Keratinocyte (primary cell): ENCODE measurements around the gene C12orf42.

Source experiments
- EZH2 ChIP-seq: IDR thresholded peaks from one replicate; pipeline ENCODE4 v1.6.1; 2012; ENCODE audit warnings: inconsistent platforms, mild to moderate bottlenecking, low read length, moderate library complexity
- TF ChIP-seq, protein P1 (sequence below), 3 experiments: IDR thresholded peaks in 1 of 3; conservative IDR thresholded peaks in 1 of 3; optimal IDR thresholded peaks in 1 of 3; 2 replicates in 2 of 3; 3 replicates in 1 of 3; pipeline versions ENCODE3 to v1.5.1; 2011; ENCODE audit warnings: low read length in 3 of 3, mild to moderate bottlenecking in 3 of 3, moderate library complexity in 2 of 3, control low read depth in 1 of 3, inconsistent platforms in 1 of 3; ENCODE audit not compliant: insufficient read depth in 2 of 3; ENCODE audit errors: extremely low read depth in 1 of 3

DNA sequence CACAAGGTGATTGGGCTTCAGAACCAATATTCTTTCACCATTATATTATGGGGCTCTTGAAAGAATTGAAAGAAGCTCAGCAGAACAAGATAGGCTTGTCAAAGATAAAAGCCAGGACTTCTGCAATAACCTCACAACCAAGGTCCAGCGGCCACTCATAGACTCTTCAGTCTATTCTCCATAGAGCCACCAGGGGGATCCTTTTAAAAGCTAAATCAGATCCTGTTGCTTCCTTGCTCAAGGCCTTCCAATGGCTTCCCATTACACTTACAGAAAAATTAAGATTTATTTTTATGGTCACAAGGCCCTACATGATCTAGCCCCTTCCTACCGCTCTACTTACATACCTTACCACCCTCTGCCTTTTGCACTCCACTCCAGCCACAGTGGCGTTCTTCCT, 169.6 kb downstream of the C12orf42 start:
- TF ChIP-seq, protein P1, sequence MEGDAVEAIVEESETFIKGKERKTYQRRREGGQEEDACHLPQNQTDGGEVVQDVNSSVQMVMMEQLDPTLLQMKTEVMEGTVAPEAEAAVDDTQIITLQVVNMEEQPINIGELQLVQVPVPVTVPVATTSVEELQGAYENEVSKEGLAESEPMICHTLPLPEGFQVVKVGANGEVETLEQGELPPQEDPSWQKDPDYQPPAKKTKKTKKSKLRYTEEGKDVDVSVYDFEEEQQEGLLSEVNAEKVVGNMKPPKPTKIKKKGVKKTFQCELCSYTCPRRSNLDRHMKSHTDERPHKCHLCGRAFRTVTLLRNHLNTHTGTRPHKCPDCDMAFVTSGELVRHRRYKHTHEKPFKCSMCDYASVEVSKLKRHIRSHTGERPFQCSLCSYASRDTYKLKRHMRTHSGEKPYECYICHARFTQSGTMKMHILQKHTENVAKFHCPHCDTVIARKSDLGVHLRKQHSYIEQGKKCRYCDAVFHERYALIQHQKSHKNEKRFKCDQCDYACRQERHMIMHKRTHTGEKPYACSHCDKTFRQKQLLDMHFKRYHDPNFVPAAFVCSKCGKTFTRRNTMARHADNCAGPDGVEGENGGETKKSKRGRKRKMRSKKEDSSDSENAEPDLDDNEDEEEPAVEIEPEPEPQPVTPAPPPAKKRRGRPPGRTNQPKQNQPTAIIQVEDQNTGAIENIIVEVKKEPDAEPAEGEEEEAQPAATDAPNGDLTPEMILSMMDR (optimal IDR thresholded peaks at IDR 0.05 in 1 of 3, IDR thresholded peaks at IDR 0.05 in 1 of 3, conservative IDR thresholded peaks at IDR 0.05 in 1 of 3; ENCODE audit: extremely low read depth in 1 of 3, insufficient read depth in 2 of 3, low read length in 3 of 3): peak in 1 of 3 experiments; percentile 44
- TF ChIP-seq EZH2: no peak
